Vagina (tissue), 2 donors: ENCODE data around the gene ARGLU1.

Experiments
- CTCF ChIP-seq, 3 experiments: fragments of 450-650 bp in 2 of 3; fragments of 200-600 bp in 1 of 3; sonication (generic) in 1 of 3; IDR thresholded peaks; one replicate each; pipeline ENCODE4 v1.5.1; 2017 to 2019; ENCODE audit warnings: antibody characterized with exemption in 3 of 3, mild to moderate bottlenecking in 2 of 3, moderate library complexity in 2 of 3
- POLR2A ChIP-seq, 2 donors: fragments of 450-650 bp; IDR thresholded peaks; one replicate each; pipeline ENCODE4 v1.6.1; 2017; ENCODE audit warnings: antibody characterized with exemption in 2 of 2, mild to moderate bottlenecking in 2 of 2, moderate library complexity in 2 of 2

- TF ChIP-seq CTCF (IDR thresholded peaks at IDR 0.05): no peak
- TF ChIP-seq POLR2A (IDR thresholded peaks at IDR 0.05): no peak
Observed at GRCh38 chr13:106586648-106587166, 18.8 kb upstream of the ARGLU1 start.
